SK-N-SH treated with all-trans-retinoic acid at 6 μM for 48 hours (cell line): ENCODE data around the gene ZMYND19.
A peak's percentile ranks its signal among the peaks of the same experiment; 100 is the strongest.

Experiments used
- ATAC-seq: fragments of 200-7000 bp; cut with Tn5 transposase; 3 replicates; pipeline ENCODE4 v1.9.1; 2020; ENCODE audit warnings: mild to moderate bottlenecking, moderate library complexity
- ARNTL ChIP-seq: fragments of 450-650 bp; formaldehyde crosslinking; IDR thresholded peaks from 2 replicates; pipeline ENCODE4 v1.5.0; 2020; ENCODE audit warnings: low read depth, mild to moderate bottlenecking, moderate library complexity, borderline replicate concordance
- CREB5 ChIP-seq: fragments of 250-450 bp; sonication (Bioruptor Pico); IDR thresholded peaks from 2 replicates; pipeline ENCODE4 v1.5.1; 2020; ENCODE audit warnings: low read depth, mild to moderate bottlenecking, moderate library complexity
- CSDC2 ChIP-seq: fragments of 250-450 bp; sonication (Bioruptor Pico); IDR thresholded peaks from 2 replicates; pipeline ENCODE4 v1.5.0; 2020; ENCODE audit warnings: mild to moderate bottlenecking, moderate library complexity
- CSRNP3 ChIP-seq: fragments of 250-450 bp; sonication (Bioruptor Pico); IDR thresholded peaks from 2 replicates; pipeline ENCODE4 v1.5.1; 2021; ENCODE audit warnings: mild to moderate bottlenecking, moderate library complexity
- ESRRG ChIP-seq: fragments of 250-450 bp; sonication (Bioruptor Pico); IDR thresholded peaks from 2 replicates; pipeline ENCODE4 v1.6.1; 2021; ENCODE audit warnings: mild to moderate bottlenecking
- GLIS3 ChIP-seq: fragments of 250-450 bp; sonication (Bioruptor Pico); IDR thresholded peaks from 2 replicates; pipeline ENCODE4 v1.5.0; 2020; ENCODE audit warnings: mild to moderate bottlenecking, moderate library complexity
- ISL1 ChIP-seq: fragments of 250-450 bp; sonication (Bioruptor Pico); IDR thresholded peaks from 2 replicates; pipeline ENCODE4 v2.1.2; 2022; ENCODE audit warnings: mild to moderate bottlenecking, moderate library complexity
- OSR1 ChIP-seq: fragments of 250-450 bp; sonication (Bioruptor Pico); IDR thresholded peaks from 2 replicates; pipeline ENCODE4 v1.8.0; 2022; ENCODE audit warnings: moderate library complexity, mild to moderate bottlenecking, inconsistent platforms
- PATZ1 ChIP-seq: fragments of 250-450 bp; sonication (Bioruptor Pico); IDR thresholded peaks from 2 replicates; pipeline ENCODE4 v1.8.0; 2020; ENCODE audit warnings: mild to moderate bottlenecking, moderate library complexity, borderline replicate concordance
- POU6F1 ChIP-seq: fragments of 250-450 bp; sonication (Bioruptor Pico); IDR thresholded peaks from 2 replicates; pipeline ENCODE4 v1.8.0; 2021; ENCODE audit warnings: low read depth, mild to moderate bottlenecking, moderate library complexity, borderline replicate concordance
- PPARA ChIP-seq: fragments of 250-450 bp; sonication (Bioruptor Pico); IDR thresholded peaks from 2 replicates; pipeline ENCODE4 v1.5.0; 2020; ENCODE audit warnings: mild to moderate bottlenecking, borderline replicate concordance
- RARB ChIP-seq: fragments of 250-450 bp; sonication (Bioruptor Pico); IDR thresholded peaks from 2 replicates; pipeline ENCODE4 v1.8.0; 2021; ENCODE audit warnings: mild to moderate bottlenecking, moderate library complexity
- SNAI2 ChIP-seq: fragments of 250-450 bp; sonication (Bioruptor Pico); IDR thresholded peaks from 2 replicates; pipeline ENCODE4 v1.5.0; 2020; ENCODE audit warnings: mild to moderate bottlenecking, moderate library complexity
- TCF4 ChIP-seq: fragments of 250-450 bp; sonication (Bioruptor Pico); IDR thresholded peaks from 2 replicates; pipeline ENCODE4 v1.8.0; 2021; ENCODE audit warnings: mild to moderate bottlenecking, moderate library complexity, borderline replicate concordance
- TOX ChIP-seq: fragments of 250-450 bp; sonication (Bioruptor Pico); IDR thresholded peaks from 2 replicates; pipeline ENCODE4 v1.8.0; 2021; ENCODE audit warnings: mild to moderate bottlenecking, moderate library complexity, borderline replicate concordance
- TSHZ2 ChIP-seq: fragments of 250-450 bp; sonication (Bioruptor Pico); IDR thresholded peaks from 2 replicates; pipeline ENCODE4 v1.5.0; 2020; ENCODE audit warnings: mild to moderate bottlenecking, moderate library complexity
- ZC3H10 ChIP-seq: fragments of 250-450 bp; sonication (Bioruptor Pico); IDR thresholded peaks from 2 replicates; pipeline ENCODE4 v1.5.1; 2021; ENCODE audit warnings: mild to moderate bottlenecking, moderate library complexity
- ZFP30 ChIP-seq: fragments of 450-650 bp; formaldehyde crosslinking; IDR thresholded peaks from 2 replicates; pipeline ENCODE4 v1.5.0; 2022; ENCODE audit warnings: mild to moderate bottlenecking, moderate library complexity
- ZNF70 ChIP-seq: fragments of 450-650 bp; formaldehyde crosslinking; IDR thresholded peaks from 2 replicates; pipeline ENCODE4 v1.5.0; 2020; ENCODE audit warnings: mild to moderate bottlenecking, moderate library complexity
- ZNF8 ChIP-seq: fragments of 450-650 bp; formaldehyde crosslinking; IDR thresholded peaks from 2 replicates; pipeline ENCODE4 v1.5.0; 2020; ENCODE audit warnings: mild to moderate bottlenecking, moderate library complexity

The ZMYND19 gene

GRCh38 chr9:137620581-137620980, 30.3 kb upstream of the ZMYND19 start:
- no peak for ATAC-seq
- TF ChIP-seq GLIS3: no peak
- TF ChIP-seq PPARA: no peak
- TF ChIP-seq PATZ1: no peak
- TF ChIP-seq CSRNP3 (CRISPR knock-in tag): no peak
- no peak for TF ChIP-seq ZFP30
- no peak for TF ChIP-seq ZC3H10
- TF ChIP-seq TSHZ2: no peak
- no peak for TF ChIP-seq SNAI2
- TF ChIP-seq OSR1: no peak
- TF ChIP-seq ZNF8: no peak
- TF ChIP-seq TCF4 (CRISPR knock-in tag): no peak
- no peak for TF ChIP-seq ISL1
- TF ChIP-seq ARNTL (CRISPR knock-in tag): no peak
- no peak for TF ChIP-seq POU6F1
- TF ChIP-seq TOX (CRISPR knock-in tag): no peak
- TF ChIP-seq CREB5: no peak
- no peak for TF ChIP-seq RARB (CRISPR knock-in tag)
- TF ChIP-seq ESRRG (CRISPR knock-in tag): no peak
- no peak for TF ChIP-seq CSDC2 (CRISPR knock-in tag)
- TF ChIP-seq, all 23 proteins: peak for 0

- TF ChIP-seq ESRRG (CRISPR knock-in tag) (no peak), RARB (CRISPR knock-in tag) (no peak), ZNF8 (no peak)
- no peak for ATAC-seq
These were observed 29.7 kb upstream of the ZMYND19 start for GRCh38 chr9:137620048-137620405.

GRCh38 chr9:137619240-137620047, 29.1 kb upstream of the ZMYND19 start:
- TF ChIP-seq ISL1 (no peak), ESRRG (CRISPR knock-in tag) (no peak), ZNF70 (CRISPR knock-in tag) (no peak), PPARA (no peak)
- ATAC-seq: peak; percentile 46
